ENCODE results near the gene KRT85.
"Not testable (repeated sequence)": the region's sequence is repeated elsewhere in the genome, so short reads cannot be mapped to it uniquely, and the experiment has no call there.

The KRT85 gene

DNA sequence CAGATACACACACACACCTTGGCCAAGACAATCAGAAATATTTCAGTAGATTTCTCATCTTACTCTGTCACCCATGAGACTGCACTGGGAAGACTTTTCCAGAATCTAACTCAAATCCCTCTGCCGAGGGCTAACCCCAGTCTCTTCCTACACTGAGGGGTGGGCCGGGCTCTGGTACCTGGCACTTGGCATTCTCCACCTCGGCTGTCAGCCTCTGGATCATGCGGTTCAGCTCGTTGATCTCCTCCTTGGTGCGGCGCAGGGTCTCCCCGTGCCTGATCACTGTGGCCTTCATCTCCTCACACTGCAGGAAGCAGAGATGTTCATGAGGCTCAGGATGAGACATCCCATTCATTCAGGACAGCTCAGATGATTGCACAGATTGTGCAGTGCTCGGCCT, 51.0 kb downstream of the KRT85 start:
- no peak overlapping the region for H3K4me3 ChIP-seq (ENCODE audit: low read depth, low read length)
- no peak for DNase-seq (ENCODE audit: low read depth)
- TF ChIP-seq, protein P1, sequence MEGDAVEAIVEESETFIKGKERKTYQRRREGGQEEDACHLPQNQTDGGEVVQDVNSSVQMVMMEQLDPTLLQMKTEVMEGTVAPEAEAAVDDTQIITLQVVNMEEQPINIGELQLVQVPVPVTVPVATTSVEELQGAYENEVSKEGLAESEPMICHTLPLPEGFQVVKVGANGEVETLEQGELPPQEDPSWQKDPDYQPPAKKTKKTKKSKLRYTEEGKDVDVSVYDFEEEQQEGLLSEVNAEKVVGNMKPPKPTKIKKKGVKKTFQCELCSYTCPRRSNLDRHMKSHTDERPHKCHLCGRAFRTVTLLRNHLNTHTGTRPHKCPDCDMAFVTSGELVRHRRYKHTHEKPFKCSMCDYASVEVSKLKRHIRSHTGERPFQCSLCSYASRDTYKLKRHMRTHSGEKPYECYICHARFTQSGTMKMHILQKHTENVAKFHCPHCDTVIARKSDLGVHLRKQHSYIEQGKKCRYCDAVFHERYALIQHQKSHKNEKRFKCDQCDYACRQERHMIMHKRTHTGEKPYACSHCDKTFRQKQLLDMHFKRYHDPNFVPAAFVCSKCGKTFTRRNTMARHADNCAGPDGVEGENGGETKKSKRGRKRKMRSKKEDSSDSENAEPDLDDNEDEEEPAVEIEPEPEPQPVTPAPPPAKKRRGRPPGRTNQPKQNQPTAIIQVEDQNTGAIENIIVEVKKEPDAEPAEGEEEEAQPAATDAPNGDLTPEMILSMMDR (conservative IDR thresholded peaks at IDR 0.05; ENCODE audit: low read depth, low read length), result no peak

DNA sequence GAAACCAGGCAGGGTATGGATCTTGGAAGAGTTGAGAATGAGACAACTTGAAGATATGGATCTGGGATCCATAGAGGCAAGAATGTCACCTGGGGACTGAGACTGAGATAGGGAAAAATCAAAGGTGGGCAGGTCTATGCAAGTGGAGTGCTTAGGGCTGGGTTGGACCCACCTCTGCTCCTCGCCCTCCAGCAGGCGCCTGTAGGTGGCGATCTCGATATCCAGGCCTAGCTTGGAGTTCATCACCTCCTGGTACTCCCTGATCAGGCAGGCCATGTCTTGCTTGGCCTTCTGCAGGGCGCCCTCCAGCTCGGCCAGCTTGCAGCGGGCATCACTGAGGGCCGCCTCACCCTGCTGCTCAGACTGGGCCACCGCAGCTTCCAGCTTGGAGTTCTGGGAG, 51.6 kb downstream of the KRT85 start:
- not testable (repeated sequence) for DNase-seq (ENCODE audit: low read depth)
- TF ChIP-seq, protein P1 (conservative IDR thresholded peaks at IDR 0.05; ENCODE audit: low read depth, low read length), result peak; percentile 47

DNA sequence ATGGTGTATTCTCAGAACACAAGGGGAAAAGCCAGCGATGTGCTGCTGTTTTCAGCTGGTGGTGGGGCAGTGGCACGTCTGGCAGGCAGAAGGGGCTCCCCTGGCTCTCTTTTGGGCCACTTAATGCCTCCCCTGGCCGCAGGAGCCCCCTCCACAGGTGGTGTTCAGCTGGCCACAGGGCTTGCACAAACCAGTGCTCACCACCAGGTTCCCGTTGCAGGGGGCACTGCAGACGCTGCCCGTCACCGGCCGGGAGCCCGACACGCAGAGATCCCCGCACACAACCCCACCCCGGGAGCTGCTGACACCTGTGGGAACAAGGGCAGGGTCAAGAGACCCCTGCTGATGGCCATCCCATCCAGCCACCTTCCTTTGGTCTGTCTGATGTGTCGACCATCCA, 52.8 kb downstream of the KRT85 start:
- H3K4me3 ChIP-seq (ENCODE audit: low read depth, low read length), result no peak overlapping the region
- DNase-seq (ENCODE audit: low read depth), result no peak
- TF ChIP-seq, protein P1 (conservative IDR thresholded peaks at IDR 0.05; ENCODE audit: low read depth, low read length), result no peak

More for the DNA sequence above, 51.6 kb downstream of the KRT85 start:
- not testable (repeated sequence) for H3K4me3 ChIP-seq (ENCODE audit: low read depth, low read length)

GRCh38 chr12:52313926-52314325, 53.4 kb downstream of the KRT85 start:
- no peak overlapping the region for H3K4me3 ChIP-seq (ENCODE audit: low read depth, low read length)
- DNase-seq (ENCODE audit: low read depth), result no peak
- TF ChIP-seq, protein P1 (conservative IDR thresholded peaks at IDR 0.05; ENCODE audit: low read depth, low read length), result no peak

- TF ChIP-seq, protein P1 (conservative IDR thresholded peaks at IDR 0.05; ENCODE audit: low read depth, low read length), result no peak
- no peak for DNase-seq (ENCODE audit: low read depth)
- no peak overlapping the region for H3K4me3 ChIP-seq (ENCODE audit: low read depth, low read length)
These were observed 53.8 kb downstream of the KRT85 start for GRCh38 chr12:52313461-52313860.

GRCh38 chr12:52312086-52312485, 55.2 kb downstream of the KRT85 start:
- TF ChIP-seq, protein P1 (conservative IDR thresholded peaks at IDR 0.05; ENCODE audit: low read depth, low read length), result no peak
- no peak overlapping the region for H3K4me3 ChIP-seq (ENCODE audit: low read depth, low read length)
- no peak for DNase-seq (ENCODE audit: low read depth)

DNA sequence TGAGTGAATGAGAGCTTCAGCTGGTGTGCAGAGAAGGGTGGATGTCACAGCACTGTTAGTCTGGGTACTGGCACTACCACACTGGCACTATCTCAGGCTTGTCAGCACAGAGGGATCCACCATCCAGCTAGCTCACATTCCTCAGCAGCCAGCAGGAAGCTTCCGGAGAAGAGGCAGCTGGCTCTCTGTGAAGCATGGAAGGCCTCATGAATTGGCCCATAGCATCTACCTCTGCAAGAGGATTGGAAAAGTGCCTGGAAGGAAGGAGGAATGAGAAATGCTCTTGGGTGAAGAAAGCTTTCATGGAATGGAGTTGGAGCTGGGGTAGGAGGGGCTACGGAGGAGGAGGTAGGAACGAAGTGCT, 56.0 kb downstream of the KRT85 start:
- no peak overlapping the region for H3K4me3 ChIP-seq (ENCODE audit: low read depth, low read length)
- TF ChIP-seq, protein P1 (conservative IDR thresholded peaks at IDR 0.05; ENCODE audit: low read depth, low read length), result no peak
- DNase-seq (ENCODE audit: low read depth), result no peak

Data from choroid plexus epithelial cell (primary cell).